Measurements from ENCODE around the gene RSRC1. TPM values are rescaled to one million over a fixed set of nuclear protein-coding genes. Genes with fewer than 3 reads are reported as not detected.

RSRC1 gene
- total RNA-seq, 4 donors from 2014 or later, result 22.5 to 41.4 (median 32.9) TPM

DNA sequence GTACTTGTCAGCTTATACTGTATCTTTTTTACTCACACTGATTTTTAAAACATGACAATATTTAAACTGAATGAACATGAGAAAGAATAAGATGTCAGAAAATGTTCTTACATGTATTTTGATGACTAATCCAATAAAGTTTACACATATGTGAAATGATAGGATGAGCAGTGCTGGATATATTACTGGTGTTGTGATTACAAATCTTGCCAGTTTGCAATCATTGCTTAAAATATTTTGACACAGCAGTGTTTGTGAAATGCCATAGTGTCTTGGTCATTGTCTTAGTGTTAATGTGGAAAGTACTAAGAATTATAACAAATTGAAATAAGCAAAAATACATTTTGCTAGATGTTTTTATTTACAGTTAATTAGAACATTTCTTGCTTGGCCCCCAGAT is 342.4 kb downstream of the RSRC1 start:
- no peaks in the 10 kb centered on the region for H3K27me3 ChIP-seq
- H3K36me3 ChIP-seq, result no peaks in the 10 kb centered on the region
- H3K4me1 ChIP-seq, result no peaks in the 10 kb centered on the region
- no peak for TF ChIP-seq POLR2A (IDR thresholded peaks at IDR 0.05)
- TF ChIP-seq, protein P1, sequence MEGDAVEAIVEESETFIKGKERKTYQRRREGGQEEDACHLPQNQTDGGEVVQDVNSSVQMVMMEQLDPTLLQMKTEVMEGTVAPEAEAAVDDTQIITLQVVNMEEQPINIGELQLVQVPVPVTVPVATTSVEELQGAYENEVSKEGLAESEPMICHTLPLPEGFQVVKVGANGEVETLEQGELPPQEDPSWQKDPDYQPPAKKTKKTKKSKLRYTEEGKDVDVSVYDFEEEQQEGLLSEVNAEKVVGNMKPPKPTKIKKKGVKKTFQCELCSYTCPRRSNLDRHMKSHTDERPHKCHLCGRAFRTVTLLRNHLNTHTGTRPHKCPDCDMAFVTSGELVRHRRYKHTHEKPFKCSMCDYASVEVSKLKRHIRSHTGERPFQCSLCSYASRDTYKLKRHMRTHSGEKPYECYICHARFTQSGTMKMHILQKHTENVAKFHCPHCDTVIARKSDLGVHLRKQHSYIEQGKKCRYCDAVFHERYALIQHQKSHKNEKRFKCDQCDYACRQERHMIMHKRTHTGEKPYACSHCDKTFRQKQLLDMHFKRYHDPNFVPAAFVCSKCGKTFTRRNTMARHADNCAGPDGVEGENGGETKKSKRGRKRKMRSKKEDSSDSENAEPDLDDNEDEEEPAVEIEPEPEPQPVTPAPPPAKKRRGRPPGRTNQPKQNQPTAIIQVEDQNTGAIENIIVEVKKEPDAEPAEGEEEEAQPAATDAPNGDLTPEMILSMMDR (IDR thresholded peaks at IDR 0.05), result no peak
- H3K27ac ChIP-seq, result no peak overlapping the region
- intact Hi-C loops (cut with DNase I), result no loop called here
- H3K9me3 ChIP-seq, result no peaks in the 10 kb centered on the region
- no peak for DNase-seq
- no peak overlapping the region for H3K4me3 ChIP-seq

- WGBS, 2 donors, result 77 to 96% methylated on average over 2 of the region's 2 CpGs
- Histone ChIP-seq H3K36me3 (no peaks in the 10 kb centered on the region), H3K4me3 (no peak overlapping the region), H3K9me3 (no peaks in the 10 kb centered on the region), H3K27ac (no peak overlapping the region), H3K27me3 (no peaks in the 10 kb centered on the region), H3K4me1 (no peaks in the 10 kb centered on the region)
- intact Hi-C loops (cut with DNase I), result no loop called here
- DNase-seq, result no peak
- TF ChIP-seq, protein P1 (IDR thresholded peaks at IDR 0.05), result no peak
- TF ChIP-seq POLR2A (IDR thresholded peaks at IDR 0.05), result no peak
Observed at GRCh38 chr3:158453004-158453403, 343.1 kb downstream of the RSRC1 start.

- no peak for DNase-seq
- no peaks in the 10 kb centered on the region for H3K36me3 ChIP-seq
- no peak overlapping the region for H3K27ac ChIP-seq
- no peaks in the 10 kb centered on the region for H3K9me3 ChIP-seq
- intact Hi-C loops (cut with DNase I), result no loop called here
- TF ChIP-seq, protein P1 (IDR thresholded peaks at IDR 0.05), result no peak
- TF ChIP-seq POLR2A (IDR thresholded peaks at IDR 0.05), result no peak
- H3K4me3 ChIP-seq, result no peak overlapping the region
- no peaks in the 10 kb centered on the region for H3K4me1 ChIP-seq
- H3K27me3 ChIP-seq, result no peaks in the 10 kb centered on the region
Observed at GRCh38 chr3:158453865-158454264, 344.0 kb downstream of the RSRC1 start.

GRCh38 chr3:158455406-158455805 is 345.5 kb downstream of the RSRC1 start:
- no peak for DNase-seq
- intact Hi-C loops (cut with DNase I), result no loop called here
- Histone ChIP-seq H3K4me1 (no peaks in the 10 kb centered on the region), H3K27me3 (no peaks in the 10 kb centered on the region), H3K9me3 (no peaks in the 10 kb centered on the region), H3K4me3 (no peak overlapping the region), H3K27ac (no peak overlapping the region), H3K36me3 (no peaks in the 10 kb centered on the region)
- no peak for TF ChIP-seq POLR2A (IDR thresholded peaks at IDR 0.05)
- TF ChIP-seq, protein P1 (IDR thresholded peaks at IDR 0.05), result no peak
- WGBS, 2 donors, result 83 to 95% methylated on average over 2 to 3 of the region's 5 CpGs

GRCh38 chr3:158456114-158456513 is 346.2 kb downstream of the RSRC1 start:
- H3K9me3 ChIP-seq, result no peaks in the 10 kb centered on the region
- intact Hi-C loops (cut with DNase I), result no loop called here
- no peak overlapping the region for H3K4me3 ChIP-seq
- TF ChIP-seq, protein P1 (IDR thresholded peaks at IDR 0.05), result no peak
- no peak for TF ChIP-seq POLR2A (IDR thresholded peaks at IDR 0.05)
- H3K27ac ChIP-seq, result no peak overlapping the region
- no peak for DNase-seq
- H3K27me3 ChIP-seq, result no peaks in the 10 kb centered on the region
- no peaks in the 10 kb centered on the region for H3K36me3 ChIP-seq
- no peaks in the 10 kb centered on the region for H3K4me1 ChIP-seq
- 85 to 89% methylated on average over 3 of the region's 3 CpGs for WGBS, 2 donors

Measured in esophagus squamous epithelium (tissue), 5 donors.